Coronary artery (tissue), 2 donors: ENCODE results near the gene THUMPD1.

ENCODE experiments used
- DNase-seq: peaks from one replicate; pipeline ENCODE4 v3.0.0-alpha.2; 2017; ENCODE audit warnings: low spot score
- H3K27ac ChIP-seq, 2 donors: fragments of 200-600 bp; sonication (generic); one replicate each; pipeline ENCODE4 v1.5.1; 2016 to 2019
- H3K4me3 ChIP-seq: fragments of 200-600 bp; sonication (generic); 2 replicates; pipeline ENCODE4 v1.5.1; 2016; ENCODE audit warnings: mild to moderate bottlenecking, moderate library complexity
- TF ChIP-seq, protein P1 (sequence below): fragments of 200-600 bp; sonication (generic); IDR thresholded peaks from one replicate; pipeline ENCODE4 v1.5.1; 2019; ENCODE audit warnings: antibody characterized with exemption

The THUMPD1 gene

DNA sequence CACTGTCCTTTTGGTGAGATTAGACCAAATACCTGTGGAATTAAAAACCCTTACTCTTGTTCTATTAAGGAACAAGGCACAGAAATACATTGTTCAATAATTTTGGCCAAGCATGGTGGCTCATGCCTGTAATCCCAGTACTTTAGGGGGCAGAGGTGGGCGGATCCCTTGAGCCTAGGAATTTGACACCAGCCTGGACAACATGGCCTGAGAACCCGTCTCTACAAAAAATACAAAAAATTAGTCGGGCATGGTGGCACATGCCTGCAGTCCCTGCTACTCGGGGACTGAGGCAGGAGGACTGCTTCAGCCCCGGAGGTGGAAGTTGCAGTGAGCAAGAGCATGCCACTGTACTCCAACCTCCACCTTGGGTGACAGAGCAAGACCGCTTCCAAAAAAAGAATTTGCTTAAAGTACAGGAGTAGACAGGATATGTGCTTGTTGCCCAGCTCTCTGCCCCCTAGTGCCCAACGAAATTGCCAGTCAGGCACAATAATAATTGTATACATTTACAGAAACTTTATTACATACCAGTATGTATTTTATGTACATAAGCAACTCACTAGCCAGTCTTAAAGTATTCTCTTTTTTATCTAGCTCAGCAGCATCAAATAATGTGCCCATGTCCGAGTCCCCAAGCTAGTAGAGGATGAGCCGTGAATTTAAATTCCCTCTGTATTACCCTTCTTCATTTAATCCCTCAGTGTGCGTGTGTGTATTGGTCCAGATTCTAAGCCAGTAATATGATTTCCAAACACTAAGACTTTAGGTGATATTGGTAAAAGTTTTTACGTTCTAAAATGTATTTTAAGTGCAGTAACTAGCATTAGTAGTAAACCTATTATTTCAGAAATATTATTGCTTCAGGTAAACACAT is 1.4 kb downstream of the THUMPD1 start:
- peak overlapping the region; percentile 94 to 98 for H3K27ac ChIP-seq
- TF ChIP-seq, protein P1, sequence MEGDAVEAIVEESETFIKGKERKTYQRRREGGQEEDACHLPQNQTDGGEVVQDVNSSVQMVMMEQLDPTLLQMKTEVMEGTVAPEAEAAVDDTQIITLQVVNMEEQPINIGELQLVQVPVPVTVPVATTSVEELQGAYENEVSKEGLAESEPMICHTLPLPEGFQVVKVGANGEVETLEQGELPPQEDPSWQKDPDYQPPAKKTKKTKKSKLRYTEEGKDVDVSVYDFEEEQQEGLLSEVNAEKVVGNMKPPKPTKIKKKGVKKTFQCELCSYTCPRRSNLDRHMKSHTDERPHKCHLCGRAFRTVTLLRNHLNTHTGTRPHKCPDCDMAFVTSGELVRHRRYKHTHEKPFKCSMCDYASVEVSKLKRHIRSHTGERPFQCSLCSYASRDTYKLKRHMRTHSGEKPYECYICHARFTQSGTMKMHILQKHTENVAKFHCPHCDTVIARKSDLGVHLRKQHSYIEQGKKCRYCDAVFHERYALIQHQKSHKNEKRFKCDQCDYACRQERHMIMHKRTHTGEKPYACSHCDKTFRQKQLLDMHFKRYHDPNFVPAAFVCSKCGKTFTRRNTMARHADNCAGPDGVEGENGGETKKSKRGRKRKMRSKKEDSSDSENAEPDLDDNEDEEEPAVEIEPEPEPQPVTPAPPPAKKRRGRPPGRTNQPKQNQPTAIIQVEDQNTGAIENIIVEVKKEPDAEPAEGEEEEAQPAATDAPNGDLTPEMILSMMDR: no peak
- no peak for DNase-seq
- H3K4me3 ChIP-seq: peak overlapping the region; percentile 93

DNA sequence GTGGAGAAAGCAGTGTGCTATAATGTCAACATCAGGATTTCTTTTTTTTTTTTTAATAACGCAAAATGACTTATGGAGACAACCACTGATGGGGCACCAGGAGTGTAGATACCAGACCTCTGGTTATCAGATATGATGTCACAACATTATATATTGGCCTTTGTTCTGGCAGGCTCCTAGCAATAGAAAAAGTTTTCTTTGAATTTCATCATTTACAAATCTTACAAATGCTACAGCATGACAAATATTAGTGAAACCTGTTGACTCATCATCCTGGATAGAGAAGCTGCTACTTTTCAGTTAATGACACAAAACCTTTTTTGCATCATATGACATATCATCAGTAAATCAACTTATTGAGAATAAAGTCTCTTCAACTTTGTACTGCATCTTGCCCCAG is 6.1 kb downstream of the THUMPD1 start:
- Histone ChIP-seq H3K27ac (no peak overlapping the region), H3K4me3 (no peak overlapping the region)
- DNase-seq: no peak
- TF ChIP-seq, protein P1: no peak

DNA sequence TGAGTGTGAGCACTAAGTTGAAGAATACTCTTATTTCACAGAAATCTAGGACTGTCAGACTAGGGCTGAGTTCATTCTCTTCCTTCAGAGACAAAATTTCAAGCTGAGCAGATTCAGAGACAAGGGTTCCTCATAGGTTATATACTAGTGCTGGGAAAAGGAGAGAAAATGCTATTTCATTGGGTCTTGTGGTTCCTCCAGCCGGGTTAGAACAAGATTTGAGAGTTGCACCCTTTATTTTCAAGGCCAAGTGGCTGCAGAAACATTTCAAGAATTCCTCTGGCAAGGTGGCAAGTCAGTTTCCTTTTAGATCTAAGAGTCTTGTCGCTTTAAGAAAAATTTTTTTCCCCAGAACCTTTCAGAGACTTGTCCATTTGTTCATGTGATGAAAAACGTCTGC is 6.8 kb downstream of the THUMPD1 start:
- H3K4me3 ChIP-seq: no peak overlapping the region
- no peak for DNase-seq
- TF ChIP-seq, protein P1: no peak
- no peak overlapping the region for H3K27ac ChIP-seq

DNA sequence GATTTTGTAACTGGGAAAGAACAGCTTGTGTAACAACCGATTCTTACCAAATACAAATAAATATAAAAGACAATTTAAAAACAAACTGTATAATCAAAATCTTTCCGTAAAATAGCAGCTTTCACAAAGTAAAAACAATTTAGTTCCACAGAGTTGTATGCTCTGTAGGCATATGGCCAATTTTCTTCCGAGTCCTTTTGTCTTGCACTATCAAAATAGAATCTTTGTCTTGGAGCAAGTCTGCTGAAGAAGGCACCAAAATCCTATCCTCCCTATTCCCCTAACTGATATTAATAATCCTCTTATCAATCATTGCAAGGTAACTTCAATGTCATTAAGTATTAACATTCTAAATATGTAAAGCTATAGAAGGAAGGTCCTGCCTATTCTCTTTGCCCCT is 7.6 kb downstream of the THUMPD1 start:
- no peak overlapping the region for H3K27ac ChIP-seq

DNA sequence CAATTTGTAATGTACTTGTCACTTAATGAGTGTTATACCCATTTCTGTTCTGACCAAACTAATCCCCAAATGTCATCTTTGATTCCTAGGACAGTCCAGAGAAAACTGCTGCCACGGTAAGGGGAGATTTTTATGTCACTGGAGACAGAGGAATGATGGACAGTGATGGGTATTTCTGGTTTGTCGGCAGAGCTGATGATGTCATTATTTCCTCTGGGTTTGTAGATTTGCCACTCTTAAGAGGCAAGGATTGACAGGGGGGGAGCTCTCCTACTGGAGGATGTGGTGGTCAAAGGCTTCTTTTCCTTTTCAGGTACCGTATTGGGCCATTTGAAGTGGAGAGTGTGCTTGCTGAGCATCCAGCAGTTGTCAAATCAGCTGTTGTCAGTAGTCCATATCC is 12.5 kb downstream of the THUMPD1 start:
- no peak overlapping the region for H3K4me3 ChIP-seq
- H3K27ac ChIP-seq: no peak overlapping the region
- no peak for DNase-seq
- TF ChIP-seq, protein P1: no peak

More for the DNA sequence above, 7.6 kb downstream of the THUMPD1 start:
- TF ChIP-seq, protein P1: no peak
- no peak for DNase-seq
- H3K4me3 ChIP-seq: no peak overlapping the region

DNA sequence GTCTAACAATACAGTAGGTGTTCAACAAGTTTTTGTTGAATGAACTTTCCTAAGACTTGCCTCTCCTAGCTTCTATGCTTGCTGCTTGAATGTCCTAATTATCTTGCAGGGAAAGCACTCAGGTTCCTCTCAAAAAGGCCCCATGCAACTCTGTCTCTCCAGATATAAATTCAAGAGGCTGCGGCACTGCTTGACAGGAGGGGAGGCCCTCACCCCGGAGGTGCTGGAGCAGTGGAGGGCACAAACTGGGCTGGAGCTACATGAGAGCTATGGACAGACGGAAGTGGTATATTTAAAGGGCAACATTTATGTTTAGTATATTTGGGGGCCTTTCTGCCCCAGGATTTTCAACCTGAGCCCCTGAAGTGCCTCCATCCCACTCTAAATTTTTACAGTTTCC is 14.4 kb downstream of the THUMPD1 start:
- no peak overlapping the region for H3K27ac ChIP-seq
- no peak overlapping the region for H3K4me3 ChIP-seq
- TF ChIP-seq, protein P1: no peak
- no peak for DNase-seq

DNA sequence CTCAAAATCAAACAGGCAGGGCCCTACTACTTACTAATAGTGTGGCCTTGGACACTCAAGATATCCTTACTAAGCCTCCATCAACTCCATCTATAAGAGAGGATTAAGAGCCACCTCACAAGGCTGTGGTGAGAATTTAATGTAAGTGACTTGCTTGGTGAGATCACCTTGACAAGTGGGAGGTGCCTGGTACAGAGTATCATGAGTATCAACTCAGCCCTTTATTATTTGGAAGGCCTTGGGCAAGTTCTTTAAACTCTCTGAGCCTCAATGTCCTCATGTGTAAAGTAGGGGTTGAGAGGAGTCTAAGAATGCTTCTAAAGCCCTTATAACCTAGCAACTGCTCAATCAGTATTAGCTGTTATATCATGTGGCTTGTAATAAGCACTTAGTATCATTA is 15.0 kb downstream of the THUMPD1 start:
- TF ChIP-seq, protein P1: no peak
- no peak for DNase-seq
- Histone ChIP-seq H3K4me3 (no peak overlapping the region), H3K27ac (no peak overlapping the region)
